NCI-H526 (cell line): ENCODE measurements around the gene RCC1.
"Not testable (repeated sequence)": the region's sequence is repeated elsewhere in the genome, so short reads cannot be mapped to it uniquely, and the experiment has no call there.

Source experiments
- DNase-seq, 2 experiments: peaks; one replicate each; lab custom pipeline; 2025; lab: John Stamatoyannopoulos, UW

RCC1 gene

GRCh38 chr1:28505406-28506187, at the start of gene RCC1:
RCC1 (plus strand) TSS chr1:28506043; CDS start chr1:28529867, 23,824 bp downstream.
- peak; percentile 98 for DNase-seq

- DNase-seq: no peak
Observed at GRCh38 chr1:28456078-28456477, 49.8 kb upstream of the RCC1 start.

GRCh38 chr1:28457678-28458077, 48.2 kb upstream of the RCC1 start:
- no peak for DNase-seq

- no peak for DNase-seq
Observed at GRCh38 chr1:28458237-28459228, 47.3 kb upstream of the RCC1 start.

GRCh38 chr1:28466226-28466778, 39.5 kb upstream of the RCC1 start:
- DNase-seq: no peak

GRCh38 chr1:28470146-28470545, 35.7 kb upstream of the RCC1 start:
- DNase-seq: no peak

GRCh38 chr1:28479497-28479896, 26.3 kb upstream of the RCC1 start:
- not testable (repeated sequence) for DNase-seq

- DNase-seq: no peak
Observed at GRCh38 chr1:28480308-28480707, 25.5 kb upstream of the RCC1 start.

GRCh38 chr1:28482138-28482537, 23.7 kb upstream of the RCC1 start:
- peak; percentile 85 to 86 for DNase-seq

GRCh38 chr1:28482702-28483101, 23.1 kb upstream of the RCC1 start:
- no peak for DNase-seq

- no peak for DNase-seq
Observed at GRCh38 chr1:28494737-28495136, 11.1 kb upstream of the RCC1 start.

- no peak for DNase-seq
Observed at GRCh38 chr1:28499553-28499952, 6.3 kb upstream of the RCC1 start.

- no peak for DNase-seq
Observed at GRCh38 chr1:28501925-28502324, 3.9 kb upstream of the RCC1 start.

GRCh38 chr1:28503117-28503516, 2.7 kb upstream of the RCC1 start:
- no peak for DNase-seq

GRCh38 chr1:28506907-28507246, 1.0 kb downstream of the RCC1 start:
- no peak for DNase-seq

GRCh38 chr1:28507247-28507645, 1.4 kb downstream of the RCC1 start:
- no peak for DNase-seq

GRCh38 chr1:28507646-28508434, 2.0 kb downstream of the RCC1 start:
- no peak for DNase-seq

GRCh38 chr1:28508435-28508754, 2.6 kb downstream of the RCC1 start:
- no peak for DNase-seq

- no peak for DNase-seq
Observed at GRCh38 chr1:28509705-28510272, 3.9 kb downstream of the RCC1 start.

GRCh38 chr1:28510273-28510969, 4.6 kb downstream of the RCC1 start:
- DNase-seq: no peak

GRCh38 chr1:28510970-28511440, 5.2 kb downstream of the RCC1 start:
- DNase-seq: no peak
